ENCODE data around the gene TMEM143. TPM values are rescaled to one million over a fixed set of nuclear protein-coding genes. Genes with fewer than 3 reads are reported as not detected.

The TMEM143 gene
- total and polyA plus RNA-seq, 2 donors (not counting 3 experiments of a cell fraction or from before 2014, with no cell fraction given): 5.4 to 7.3 TPM

DNA sequence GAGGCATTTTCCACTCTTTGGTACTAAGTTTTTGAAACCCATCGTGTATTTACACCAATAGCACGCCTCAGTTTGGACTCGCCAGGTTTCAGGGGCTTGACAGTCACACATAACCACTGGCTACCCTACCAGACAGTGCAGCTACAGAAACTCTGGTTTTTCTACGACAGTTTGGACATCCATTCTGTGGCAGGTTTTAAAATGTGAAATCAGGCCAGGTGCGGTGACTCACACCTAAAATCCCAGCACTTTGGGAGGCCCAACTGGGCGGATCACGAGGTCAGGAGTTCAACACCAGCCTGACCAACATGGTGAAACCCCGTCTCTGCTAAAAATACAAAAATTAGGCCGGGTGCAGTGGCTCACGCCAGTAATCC lies 14.4 kb upstream of the TMEM143 start:
- Histone ChIP-seq H3K9ac (replicated peaks; ENCODE audit: extremely low read depth, insufficient read depth, low read length) (no peak overlapping the region), H3K79me2 (ENCODE audit: control insufficient read depth, insufficient read depth, low read length) (no peaks in the 10 kb centered on the region), H3K9me1 (replicated peaks; ENCODE audit: control insufficient read depth, extremely low read depth, insufficient read depth, low read length) (no peaks in the 10 kb centered on the region), H3K4me3 (replicated peaks in 1 of 3; ENCODE audit: insufficient read depth in 1 of 3, low read depth in 1 of 3, low read length in 3 of 3) (no peak overlapping the region), H4K20me1 (replicated peaks; ENCODE audit: control insufficient read depth, extremely low read depth, insufficient read depth, low read length) (no peaks in the 10 kb centered on the region), H2AFZ (ENCODE audit: low read depth, low read length) (no peak overlapping the region), H3K4me1 (ENCODE audit: control insufficient read depth, extremely low read depth, insufficient read depth, low read length) (no peaks in the 10 kb centered on the region), H3K36me3 (ENCODE audit: control insufficient read depth in 2 of 2, extremely low read depth in 1 of 2, insufficient read depth in 2 of 2, low read length in 2 of 2) (peaks cover 5 to 6% of the 10 kb centered on the region in 2 experiments), H3K27ac (ENCODE audit: insufficient read depth, low read depth, low read length) (no peak overlapping the region), H3K4me2 (ENCODE audit: insufficient read depth, low read length) (no peak overlapping the region), H3K9me3 (replicated peaks; ENCODE audit: control insufficient read depth, insufficient read depth, low read length) (no peaks in the 10 kb centered on the region), H3K27me3 (ENCODE audit: control insufficient read depth in 2 of 2, insufficient read depth in 2 of 2, low read length in 2 of 2) (no peaks in the 10 kb centered on the region)
- ChIA-PET POLR2A (interaction anchor here (0.6 kb wide), 1 partner anchor 42 kb away, joined by 3 read pairs; no protein-coding TSS in a partner anchor), CTCF (interaction anchor here (2.7 kb wide), 1 partner anchor 13 kb away, joined by 12 read pairs; the partner anchor contains the start of gene KDELR1)
- no TSS peak for BruUV-seq (replicated peaks)
- dilution Hi-C loops (cut with MboI; ENCODE audit: extremely low pct_ligation_motif_present, low sequenced_read_pairs) (no loop called here), intact Hi-C loops (cut with micrococcal nuclease) (no loop called here)
- FAIRE-seq (no peak), DNase-seq (ENCODE audit: low read depth, low spot score) (no peak)
- TF ChIP-seq JUN (IDR thresholded peaks at IDR 0.05; ENCODE audit: borderline replicate concordance, insufficient read depth, insufficient read length, low read depth) (no peak), FOS (IDR thresholded peaks at IDR 0.05; ENCODE audit: borderline replicate concordance, insufficient read depth, low read length) (no peak), EZH2 (IDR thresholded peaks at IDR 0.05; ENCODE audit: borderline replicate concordance, low read depth, low read length, severe bottlenecking) (no peak), POLR2A (IDR thresholded peaks at IDR 0.05; ENCODE audit: low read depth, low read length) (no peak), GATA2 (IDR thresholded peaks at IDR 0.05; ENCODE audit: insufficient read depth, insufficient read length, low read depth, low read length) (no peak), MYC (IDR thresholded peaks at IDR 0.05; ENCODE audit: low read depth, low read length) (no peak), POLR2AphosphoS5 (IDR thresholded peaks at IDR 0.05; ENCODE audit: insufficient read depth, low read depth, low read length) (no peak)
- TF ChIP-seq, protein P1, sequence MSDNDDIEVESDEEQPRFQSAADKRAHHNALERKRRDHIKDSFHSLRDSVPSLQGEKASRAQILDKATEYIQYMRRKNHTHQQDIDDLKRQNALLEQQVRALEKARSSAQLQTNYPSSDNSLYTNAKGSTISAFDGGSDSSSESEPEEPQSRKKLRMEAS (IDR thresholded peaks at IDR 0.05; ENCODE audit: insufficient read depth, insufficient read length): no peak
- TF ChIP-seq, protein P2, sequence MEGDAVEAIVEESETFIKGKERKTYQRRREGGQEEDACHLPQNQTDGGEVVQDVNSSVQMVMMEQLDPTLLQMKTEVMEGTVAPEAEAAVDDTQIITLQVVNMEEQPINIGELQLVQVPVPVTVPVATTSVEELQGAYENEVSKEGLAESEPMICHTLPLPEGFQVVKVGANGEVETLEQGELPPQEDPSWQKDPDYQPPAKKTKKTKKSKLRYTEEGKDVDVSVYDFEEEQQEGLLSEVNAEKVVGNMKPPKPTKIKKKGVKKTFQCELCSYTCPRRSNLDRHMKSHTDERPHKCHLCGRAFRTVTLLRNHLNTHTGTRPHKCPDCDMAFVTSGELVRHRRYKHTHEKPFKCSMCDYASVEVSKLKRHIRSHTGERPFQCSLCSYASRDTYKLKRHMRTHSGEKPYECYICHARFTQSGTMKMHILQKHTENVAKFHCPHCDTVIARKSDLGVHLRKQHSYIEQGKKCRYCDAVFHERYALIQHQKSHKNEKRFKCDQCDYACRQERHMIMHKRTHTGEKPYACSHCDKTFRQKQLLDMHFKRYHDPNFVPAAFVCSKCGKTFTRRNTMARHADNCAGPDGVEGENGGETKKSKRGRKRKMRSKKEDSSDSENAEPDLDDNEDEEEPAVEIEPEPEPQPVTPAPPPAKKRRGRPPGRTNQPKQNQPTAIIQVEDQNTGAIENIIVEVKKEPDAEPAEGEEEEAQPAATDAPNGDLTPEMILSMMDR (IDR thresholded peaks at IDR 0.05; ENCODE audit: extremely low read depth in 1 of 2, insufficient read depth in 1 of 2, low read depth in 1 of 2, low read length in 2 of 2): no peak
